ENCODE data around the gene TBC1D5.

Gene TBC1D5

DNA sequence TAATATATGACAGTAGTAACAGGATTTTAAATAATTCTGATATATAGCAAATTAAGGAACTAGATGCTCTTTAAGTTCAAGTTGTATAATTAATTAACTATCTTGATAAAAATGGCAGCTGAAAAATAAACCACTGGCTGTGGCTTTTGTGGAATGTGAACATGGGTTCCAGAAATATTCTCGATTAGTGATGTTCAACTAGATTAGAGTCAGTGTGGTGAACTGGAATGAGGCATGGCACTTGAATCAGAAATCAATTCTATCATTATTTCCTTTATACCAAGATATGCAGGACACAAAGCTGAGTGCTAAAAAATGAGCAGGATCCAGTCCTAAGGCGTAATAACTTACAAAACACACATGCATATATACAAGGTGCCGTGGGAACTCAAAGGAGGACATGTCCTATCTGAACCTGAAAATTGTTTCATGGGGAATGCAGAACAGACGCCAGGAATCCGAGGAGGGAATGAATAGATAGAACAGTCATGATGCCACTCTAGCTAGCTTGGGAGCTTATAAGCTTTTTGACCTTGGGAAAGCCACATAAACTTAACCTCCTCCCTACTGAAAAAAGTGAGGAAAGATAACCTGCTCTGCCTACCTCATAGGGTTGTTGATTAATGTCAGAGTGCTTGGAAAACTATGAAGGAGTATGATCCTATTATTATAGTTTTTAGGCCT is 455.3 kb downstream of the TBC1D5 start:
- DNase-seq (ENCODE audit: low read depth, low spot score) = no peak
- in situ Hi-C loops (cut with HindIII; ENCODE audit: low sequenced_read_pairs) = no loop called here
- TF ChIP-seq, protein P1, sequence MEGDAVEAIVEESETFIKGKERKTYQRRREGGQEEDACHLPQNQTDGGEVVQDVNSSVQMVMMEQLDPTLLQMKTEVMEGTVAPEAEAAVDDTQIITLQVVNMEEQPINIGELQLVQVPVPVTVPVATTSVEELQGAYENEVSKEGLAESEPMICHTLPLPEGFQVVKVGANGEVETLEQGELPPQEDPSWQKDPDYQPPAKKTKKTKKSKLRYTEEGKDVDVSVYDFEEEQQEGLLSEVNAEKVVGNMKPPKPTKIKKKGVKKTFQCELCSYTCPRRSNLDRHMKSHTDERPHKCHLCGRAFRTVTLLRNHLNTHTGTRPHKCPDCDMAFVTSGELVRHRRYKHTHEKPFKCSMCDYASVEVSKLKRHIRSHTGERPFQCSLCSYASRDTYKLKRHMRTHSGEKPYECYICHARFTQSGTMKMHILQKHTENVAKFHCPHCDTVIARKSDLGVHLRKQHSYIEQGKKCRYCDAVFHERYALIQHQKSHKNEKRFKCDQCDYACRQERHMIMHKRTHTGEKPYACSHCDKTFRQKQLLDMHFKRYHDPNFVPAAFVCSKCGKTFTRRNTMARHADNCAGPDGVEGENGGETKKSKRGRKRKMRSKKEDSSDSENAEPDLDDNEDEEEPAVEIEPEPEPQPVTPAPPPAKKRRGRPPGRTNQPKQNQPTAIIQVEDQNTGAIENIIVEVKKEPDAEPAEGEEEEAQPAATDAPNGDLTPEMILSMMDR (IDR thresholded peaks at IDR 0.05; ENCODE audit: low read depth, low read length) = no peak
- H3K4me3 ChIP-seq (ENCODE audit: low read depth, low read length) = no peak overlapping the region

DNA sequence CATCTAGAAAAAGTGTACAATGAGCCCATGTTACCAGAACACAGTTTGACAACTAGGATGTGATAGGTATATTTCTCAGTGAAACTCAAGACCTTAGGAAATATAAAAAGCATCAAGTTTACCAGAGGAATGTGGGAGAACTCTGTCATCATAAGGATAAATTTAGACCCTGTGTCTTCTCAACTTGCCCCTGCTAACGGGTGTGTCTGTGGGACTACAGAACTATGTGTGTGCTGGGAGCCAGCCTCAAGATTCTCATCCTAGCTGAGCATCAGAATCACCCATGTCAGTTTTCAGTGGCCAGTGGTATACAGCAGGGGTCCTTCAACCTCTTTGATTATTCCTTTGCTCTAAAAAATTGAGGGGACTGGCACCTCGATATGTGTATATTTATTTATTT is 464.4 kb downstream of the TBC1D5 start:
- DNase-seq (ENCODE audit: low read depth, low spot score) = no peak
- in situ Hi-C loops (cut with HindIII; ENCODE audit: low sequenced_read_pairs) = no loop called here
- TF ChIP-seq, protein P1 (IDR thresholded peaks at IDR 0.05; ENCODE audit: low read depth, low read length) = no peak
- H3K4me3 ChIP-seq (ENCODE audit: low read depth, low read length) = no peak overlapping the region

DNA sequence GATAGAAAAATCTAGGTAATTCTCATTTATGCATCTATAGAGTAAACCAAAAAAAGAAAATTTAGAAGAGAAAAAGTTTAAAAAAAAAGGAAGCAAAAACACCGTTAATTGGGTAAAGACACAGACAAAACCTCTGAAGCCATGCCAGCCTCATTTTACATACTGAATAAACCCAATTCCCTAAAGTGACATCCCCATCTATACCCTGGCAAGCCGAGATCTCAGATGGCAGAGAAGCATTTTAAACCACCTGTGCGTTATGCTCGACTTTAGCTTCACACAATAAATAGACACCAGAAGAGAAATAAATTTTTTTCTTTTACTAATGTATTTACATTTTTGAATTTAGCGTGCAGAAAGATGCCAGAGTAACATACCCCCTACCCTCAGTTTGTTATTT is 475.6 kb downstream of the TBC1D5 start:
- TF ChIP-seq, protein P1 (IDR thresholded peaks at IDR 0.05; ENCODE audit: low read depth, low read length) = no peak
- H3K4me3 ChIP-seq (ENCODE audit: low read depth, low read length) = no peak overlapping the region
- in situ Hi-C loops (cut with HindIII; ENCODE audit: low sequenced_read_pairs) = no loop called here
- no peak for DNase-seq (ENCODE audit: low read depth, low spot score)

DNA sequence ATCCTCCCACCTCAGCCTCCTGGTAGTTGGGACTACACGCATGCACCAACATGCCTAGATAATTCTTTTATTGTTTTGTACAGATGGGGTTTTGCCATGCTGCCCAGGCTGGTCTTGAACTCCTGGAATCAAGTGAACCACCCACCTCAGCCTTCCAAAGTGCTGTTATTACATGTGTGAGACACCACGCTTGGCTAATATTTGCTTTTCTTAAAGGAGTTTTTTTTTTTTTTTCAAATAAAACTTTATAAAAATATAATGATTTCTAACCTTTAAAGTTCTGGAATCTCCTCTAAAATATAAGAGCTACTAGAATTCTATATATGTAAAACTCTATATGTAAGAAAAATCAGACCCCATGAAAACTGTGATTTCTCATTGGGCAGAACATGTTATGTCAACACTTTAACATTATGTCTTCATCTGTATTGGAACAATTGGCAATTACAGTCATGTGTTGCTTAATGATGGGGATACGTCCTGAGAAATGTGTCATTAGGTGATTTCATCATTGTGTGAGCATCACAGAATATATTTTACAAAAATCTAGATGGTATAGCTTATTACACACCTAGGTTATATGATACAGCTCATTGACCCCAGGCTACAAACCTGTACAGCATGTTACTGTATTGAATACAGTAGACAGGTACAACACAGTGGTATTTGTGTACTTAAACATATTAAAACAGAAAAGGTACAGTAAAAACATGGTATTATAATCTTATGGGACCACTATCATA is 480.6 kb downstream of the TBC1D5 start:
- H3K4me3 ChIP-seq (ENCODE audit: low read depth, low read length) = no peak overlapping the region
- DNase-seq (ENCODE audit: low read depth, low spot score) = no peak
- in situ Hi-C loops (cut with HindIII; ENCODE audit: low sequenced_read_pairs) = no loop called here
- TF ChIP-seq, protein P1 (IDR thresholded peaks at IDR 0.05; ENCODE audit: low read depth, low read length) = no peak

DNA sequence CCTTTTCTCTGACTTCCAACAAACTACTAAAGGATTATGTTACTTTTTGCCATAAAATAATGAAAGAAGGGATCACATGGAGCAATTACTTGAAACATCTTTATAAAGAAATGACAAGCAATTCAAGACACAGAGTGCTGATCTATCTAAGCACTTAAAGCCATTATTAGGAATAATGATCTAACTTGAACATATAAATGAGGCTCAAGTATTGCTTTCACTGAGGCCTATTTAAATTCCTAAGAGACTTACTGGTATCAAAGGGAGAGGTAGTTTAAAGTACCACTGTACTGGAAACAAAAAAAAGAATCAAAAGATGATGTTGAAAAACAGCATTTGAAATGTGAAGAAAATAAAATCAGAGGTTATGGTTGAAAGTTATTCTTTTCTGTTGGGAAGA is 482.2 kb downstream of the TBC1D5 start:
- no peak for DNase-seq (ENCODE audit: low read depth, low spot score)
- in situ Hi-C loops (cut with HindIII; ENCODE audit: low sequenced_read_pairs) = no loop called here
- H3K4me3 ChIP-seq (ENCODE audit: low read depth, low read length) = no peak overlapping the region
- TF ChIP-seq, protein P1 (IDR thresholded peaks at IDR 0.05; ENCODE audit: low read depth, low read length) = no peak

DNA sequence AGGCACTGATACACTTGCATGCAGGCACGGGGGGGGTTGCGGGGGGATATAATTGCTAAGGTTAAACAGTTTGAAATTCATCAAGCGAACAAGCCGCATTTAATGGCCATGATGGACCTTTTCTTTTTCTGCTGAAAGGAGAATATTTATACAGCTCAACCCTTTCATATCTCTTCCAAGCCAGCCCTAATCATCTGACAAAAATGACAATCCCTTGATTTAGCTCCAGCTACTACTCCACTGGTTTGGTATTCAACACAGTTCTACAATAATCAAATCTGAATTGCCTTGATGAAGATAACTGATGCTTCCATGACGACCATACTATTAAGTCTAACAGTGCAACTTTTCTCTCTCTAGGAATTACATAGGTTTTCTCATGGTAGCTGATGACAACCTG is 482.7 kb downstream of the TBC1D5 start:
- TF ChIP-seq, protein P1 (IDR thresholded peaks at IDR 0.05; ENCODE audit: low read depth, low read length) = no peak
- H3K4me3 ChIP-seq (ENCODE audit: low read depth, low read length) = no peak overlapping the region
- no peak for DNase-seq (ENCODE audit: low read depth, low spot score)
- in situ Hi-C loops (cut with HindIII; ENCODE audit: low sequenced_read_pairs) = no loop called here
